NCI-H187 treated with DMSO at 0.1 percent for 48 hours (cell line): ENCODE measurements around the gene LRRC4C.
"Not testable (repeated sequence)": the region's sequence is repeated elsewhere in the genome, so short reads cannot be mapped to it uniquely, and the experiment has no call there.

Experiments
- DNase-seq: peaks from one replicate; lab custom pipeline; 2025; lab: John Stamatoyannopoulos, UW

The LRRC4C gene

GRCh38 chr11:40230821-40231220 is 1228.6 kb downstream of the LRRC4C start:
- no peak for DNase-seq

- no peak for DNase-seq
Observed at GRCh38 chr11:40228662-40229061, 1230.8 kb downstream of the LRRC4C start.

DNA sequence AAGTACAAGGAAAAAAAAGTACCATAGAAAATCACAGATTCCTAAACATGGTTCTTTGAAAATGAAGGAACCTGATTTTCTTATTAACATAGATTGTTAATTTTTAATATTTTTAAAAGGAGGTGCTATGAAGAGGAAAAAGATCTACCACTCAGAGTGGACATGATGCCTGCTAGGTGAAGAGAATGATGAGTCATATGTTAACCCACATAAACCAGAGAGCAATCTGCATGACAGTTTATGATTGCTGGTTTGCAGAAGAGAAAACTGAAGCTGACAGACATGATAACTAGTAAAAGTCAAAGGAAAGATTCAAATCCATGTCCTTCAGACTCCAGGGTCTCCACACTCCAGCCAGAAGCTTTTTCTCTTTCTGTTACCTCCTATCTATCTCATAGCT is 1231.7 kb downstream of the LRRC4C start:
- no peak for DNase-seq

DNA sequence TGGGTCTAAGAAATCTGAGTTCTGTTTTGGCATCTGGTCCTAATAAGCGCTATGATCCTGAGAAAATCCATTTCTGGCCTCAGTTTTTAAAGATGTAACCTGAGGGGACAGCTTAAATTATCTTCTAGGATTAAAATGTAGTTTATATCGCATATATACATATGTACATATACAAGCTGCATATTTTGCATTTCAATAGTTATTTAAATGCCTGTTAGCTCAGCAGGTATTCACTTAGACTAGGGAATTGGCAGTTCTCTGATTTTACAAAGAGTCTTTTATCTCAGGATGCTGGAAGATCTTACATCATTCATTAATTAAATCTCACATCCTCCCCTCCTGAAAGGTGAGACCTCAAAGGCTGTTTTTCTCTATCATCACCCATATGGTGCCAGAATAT is 1232.8 kb downstream of the LRRC4C start:
- DNase-seq, result no peak

GRCh38 chr11:40223596-40224330 is 1235.7 kb downstream of the LRRC4C start:
- no peak for DNase-seq

DNA sequence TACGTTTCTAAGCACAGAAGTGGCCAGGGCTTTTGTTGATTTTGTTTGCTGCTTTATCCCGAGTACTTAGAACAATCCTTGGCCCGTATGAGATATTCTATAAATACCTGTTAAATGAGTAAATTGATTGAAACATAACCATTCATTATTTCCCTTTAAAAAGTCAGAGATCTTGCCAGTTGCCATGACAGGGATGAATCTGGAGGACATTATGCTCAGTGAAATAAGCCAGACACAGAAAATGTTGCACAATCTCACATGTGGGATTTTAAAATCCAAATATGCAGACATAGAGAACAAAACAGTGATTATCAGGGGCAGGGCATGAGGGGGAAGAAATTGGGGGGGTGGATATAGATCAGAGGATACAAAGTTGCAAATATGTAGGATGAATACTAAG is 1240.1 kb downstream of the LRRC4C start:
- DNase-seq, result no peak

DNA sequence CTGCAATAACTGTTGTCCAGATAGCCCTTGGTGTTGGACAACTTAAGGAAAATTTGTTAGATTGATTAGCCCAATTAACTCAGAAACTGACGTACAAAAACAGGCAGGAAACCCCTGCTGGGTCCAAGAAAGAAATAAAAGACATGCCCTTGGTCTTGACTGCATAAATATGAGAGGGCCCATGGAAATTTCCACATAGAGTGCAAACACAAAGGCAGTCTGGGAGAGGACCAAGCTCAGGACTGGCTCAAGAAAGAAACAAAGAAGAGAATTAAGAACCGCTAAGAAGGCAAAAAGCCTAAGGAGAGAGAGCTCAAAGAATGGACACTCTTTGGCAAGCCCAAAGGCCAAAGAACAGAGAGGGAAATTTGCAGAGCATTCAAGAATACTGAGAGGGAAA is 1243.9 kb downstream of the LRRC4C start:
- DNase-seq, result no peak

DNA sequence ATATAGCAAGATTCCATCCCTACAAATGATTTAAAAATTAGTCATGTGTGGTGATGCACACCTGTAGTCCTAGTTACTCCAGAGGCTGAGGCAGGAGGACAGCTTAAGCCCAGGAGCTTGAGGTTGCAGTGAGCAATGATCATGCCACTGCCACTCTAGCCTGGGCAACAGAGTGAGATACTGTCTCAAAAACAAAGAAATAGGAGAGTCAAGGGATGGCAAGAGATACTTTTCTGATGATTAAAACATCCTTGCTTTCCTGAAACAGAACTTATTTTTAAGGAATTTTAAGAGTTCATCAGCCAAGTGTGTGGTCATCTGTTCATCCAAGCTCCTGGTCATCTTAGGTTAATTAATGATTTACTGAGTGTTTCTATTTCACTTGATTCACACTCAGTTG is 1252.0 kb downstream of the LRRC4C start:
- no peak for DNase-seq

DNA sequence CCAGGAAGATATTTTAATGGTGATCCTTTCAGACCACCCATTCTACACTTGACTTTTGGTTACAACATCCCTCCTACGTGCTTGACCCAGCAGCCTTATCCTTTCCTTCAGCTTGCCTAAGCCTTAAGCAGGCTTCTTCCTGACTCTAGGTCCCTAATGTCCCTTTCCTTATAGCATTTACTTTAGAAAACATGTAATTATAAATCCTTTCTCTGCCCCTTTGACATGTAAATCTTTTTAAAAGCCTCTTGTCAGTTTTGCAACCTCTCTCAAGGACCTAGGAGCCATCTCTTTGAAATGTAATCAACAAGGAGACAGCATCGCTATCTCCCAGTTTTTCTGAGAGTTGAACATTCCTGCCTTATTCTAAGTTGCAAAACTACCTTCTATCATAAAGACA is 1255.2 kb downstream of the LRRC4C start:
- no peak for DNase-seq

- no peak for DNase-seq
Observed at GRCh38 chr11:40203606-40204005, 1255.8 kb downstream of the LRRC4C start.

- no peak for DNase-seq
Observed at GRCh38 chr11:40202589-40203270, 1256.7 kb downstream of the LRRC4C start.

DNA sequence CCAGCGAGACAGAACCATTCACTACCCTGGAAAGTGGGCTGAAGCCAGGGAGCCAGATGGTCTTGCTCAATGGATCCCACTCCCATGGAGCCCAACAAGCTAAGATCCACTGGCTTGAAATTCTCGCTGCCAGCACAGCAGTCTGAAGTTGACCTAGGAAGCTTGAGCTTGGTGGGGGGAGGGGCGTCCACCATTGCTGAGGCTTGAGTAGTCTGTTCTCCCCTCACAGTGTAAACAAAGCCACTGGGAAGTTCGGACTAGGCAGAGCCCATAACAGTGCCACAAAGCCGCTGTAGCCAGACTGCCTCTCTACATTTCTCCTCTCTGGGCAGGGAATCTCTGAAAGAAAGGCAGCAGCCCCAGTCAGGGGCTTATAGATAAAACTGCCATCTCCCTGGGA is 1266.9 kb downstream of the LRRC4C start:
- DNase-seq, result not testable (repeated sequence)

DNA sequence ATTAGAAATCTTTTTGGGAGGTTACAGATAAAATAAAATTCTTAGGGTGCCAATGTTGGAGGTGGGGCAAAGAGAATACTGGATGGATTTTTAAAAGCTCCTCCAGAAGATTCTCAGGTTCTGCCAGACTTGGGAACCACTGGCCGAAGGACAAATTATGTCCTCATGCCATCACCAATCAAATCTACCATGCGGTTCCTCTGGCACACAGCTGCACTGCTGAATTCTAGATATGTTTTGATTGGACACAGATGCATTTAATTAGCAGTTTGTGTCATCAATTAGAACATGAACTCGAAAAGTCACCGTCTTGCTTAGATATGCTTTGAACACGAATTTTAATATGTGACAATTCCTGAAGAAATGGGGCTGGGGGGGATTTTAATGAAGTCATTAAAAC is 1269.2 kb downstream of the LRRC4C start:
- no peak for DNase-seq

DNA sequence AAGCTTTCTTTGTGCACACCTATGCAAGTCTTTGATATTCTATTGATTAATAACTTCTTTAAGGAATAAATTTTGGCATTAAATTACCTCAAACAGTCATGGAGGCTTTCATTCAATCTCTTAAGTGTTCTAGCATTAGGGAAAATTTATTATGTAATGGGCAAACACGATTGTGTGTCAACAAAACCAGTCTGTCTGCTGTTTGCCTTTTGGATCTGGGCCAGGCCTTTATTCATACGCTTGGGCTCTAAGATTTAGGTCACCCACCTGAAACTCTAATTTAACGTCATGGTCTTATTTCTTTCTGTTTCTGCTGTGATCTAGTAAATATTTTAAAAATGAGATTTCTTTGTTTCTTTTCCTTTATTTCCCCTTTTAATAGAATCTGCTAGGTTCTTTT is 1270.6 kb downstream of the LRRC4C start:
- no peak for DNase-seq

GRCh38 chr11:40187295-40187694 is 1272.2 kb downstream of the LRRC4C start:
- DNase-seq, result no peak

DNA sequence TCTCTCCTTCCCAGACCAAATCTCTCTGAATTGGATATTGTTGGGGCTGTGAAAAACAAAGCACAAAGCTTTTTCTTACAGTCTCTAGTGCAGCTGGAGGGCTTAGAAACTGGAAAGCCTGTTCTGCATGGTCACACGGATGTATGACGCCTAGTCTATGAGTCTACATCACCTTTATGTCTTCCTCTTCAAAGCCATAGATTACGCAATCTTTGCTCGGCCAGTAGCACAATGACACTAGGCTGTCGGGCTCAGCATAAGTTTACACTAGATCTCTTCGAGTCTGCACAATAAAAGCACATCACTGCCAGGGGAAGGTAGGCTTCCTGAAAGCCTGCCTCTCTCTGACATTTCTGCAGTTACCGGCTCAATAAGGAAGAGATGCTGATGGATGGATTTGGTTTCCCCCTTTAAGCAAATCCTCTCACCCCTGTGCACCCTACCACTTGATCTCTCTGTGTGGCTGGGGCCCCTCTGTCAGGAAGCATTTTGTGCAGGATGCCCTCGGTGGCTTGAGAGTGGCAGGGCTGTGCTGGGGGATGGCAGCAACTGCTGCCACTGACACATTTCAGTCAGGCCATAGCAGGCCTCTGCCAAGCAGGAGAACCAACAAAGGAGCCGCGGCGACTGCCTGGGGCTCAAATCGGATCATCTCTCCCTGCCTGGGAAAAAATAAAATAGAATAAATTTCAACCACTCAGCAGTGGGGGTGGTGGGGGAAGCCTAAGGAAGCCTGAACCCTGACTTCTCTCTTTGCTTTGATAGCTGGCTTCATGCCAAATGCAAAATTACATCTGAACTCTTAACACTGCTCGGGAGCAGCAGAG is 1272.8 kb downstream of the LRRC4C start:
- DNase-seq, result no peak

GRCh38 chr11:40185793-40186192 is 1273.7 kb downstream of the LRRC4C start:
- no peak for DNase-seq

- no peak for DNase-seq
Observed at GRCh38 chr11:40183073-40184064, 1276.1 kb downstream of the LRRC4C start.

- no peak for DNase-seq
Observed at GRCh38 chr11:40179541-40179940, 1279.9 kb downstream of the LRRC4C start.

DNA sequence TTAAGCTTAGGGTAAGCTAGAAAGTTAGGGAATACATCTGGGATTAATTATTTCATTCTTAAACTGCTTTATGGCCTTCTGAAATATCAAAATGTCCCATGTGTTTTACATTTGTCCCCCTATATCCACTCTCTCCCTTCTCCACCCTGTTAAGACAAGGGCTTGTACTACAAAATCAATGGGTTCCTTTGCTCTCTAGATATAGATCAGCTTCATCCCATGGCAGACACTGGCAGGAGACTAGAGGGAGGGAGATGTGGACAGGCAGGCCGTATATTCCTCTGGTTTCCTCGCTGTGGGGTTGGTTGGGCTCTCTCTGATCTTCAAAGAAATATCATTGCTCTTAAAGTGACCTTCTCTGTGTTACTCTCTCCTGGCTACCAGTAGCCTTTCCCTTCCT is 1281.0 kb downstream of the LRRC4C start:
- no peak for DNase-seq

DNA sequence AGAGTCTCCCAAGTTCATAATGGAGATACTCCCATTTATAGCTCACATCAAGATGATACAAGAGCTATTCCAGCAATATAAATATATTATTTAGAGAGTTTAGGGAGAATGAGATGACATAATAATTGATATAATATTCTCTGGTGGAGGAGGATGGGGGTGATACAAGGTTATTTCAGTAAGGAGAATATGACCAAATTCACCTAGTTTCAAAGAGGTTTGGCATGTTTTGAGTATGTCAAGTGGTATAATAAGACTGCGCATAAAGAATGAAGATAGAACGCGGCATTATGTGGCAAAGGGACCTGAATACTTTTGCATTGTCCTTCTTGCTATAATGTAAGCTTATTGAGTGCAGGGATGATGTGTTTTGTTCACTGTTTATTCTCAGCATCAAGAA is 1283.5 kb downstream of the LRRC4C start:
- DNase-seq, result no peak

GRCh38 chr11:40170078-40170477 is 1289.4 kb downstream of the LRRC4C start:
- no peak for DNase-seq
